ENCODE results near the gene SAMD9L.

SAMD9L gene

DNA sequence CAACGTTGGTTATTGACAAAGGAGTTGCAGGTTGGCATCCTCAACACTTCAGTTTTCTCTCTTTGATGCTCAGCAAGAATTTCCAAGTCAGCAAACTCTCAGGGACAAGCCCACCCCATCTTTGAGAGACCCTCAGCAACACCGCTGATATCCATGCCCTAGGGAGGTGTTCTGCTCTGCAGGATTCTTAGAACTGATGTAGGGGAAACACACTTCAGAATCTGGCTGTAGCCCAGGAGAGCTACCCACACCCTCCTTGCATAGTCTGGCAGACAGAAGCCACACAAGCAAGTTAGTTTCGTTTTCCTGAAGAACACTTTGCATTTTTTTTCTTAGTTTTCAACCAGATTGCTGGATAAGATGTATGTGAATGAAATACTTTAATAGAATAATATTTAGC lies 822 bp downstream of the SAMD9L start:
- no peak for TF ChIP-seq ISL1 (CRISPR knock-in tag; IDR thresholded peaks at IDR 0.05)
- TF ChIP-seq ZC3H10 (CRISPR knock-in tag; IDR thresholded peaks at IDR 0.05), result no peak
- 0 out of 2 replicates have a peak, but pooled peaks have one; percentile 14 for TF ChIP-seq ZFP3 (CRISPR knock-in tag; IDR thresholded peaks at IDR 0.05)
- TF ChIP-seq ZNF70 (CRISPR knock-in tag; IDR thresholded peaks at IDR 0.05), result no peak
- peak; percentile 82 for ATAC-seq

DNA sequence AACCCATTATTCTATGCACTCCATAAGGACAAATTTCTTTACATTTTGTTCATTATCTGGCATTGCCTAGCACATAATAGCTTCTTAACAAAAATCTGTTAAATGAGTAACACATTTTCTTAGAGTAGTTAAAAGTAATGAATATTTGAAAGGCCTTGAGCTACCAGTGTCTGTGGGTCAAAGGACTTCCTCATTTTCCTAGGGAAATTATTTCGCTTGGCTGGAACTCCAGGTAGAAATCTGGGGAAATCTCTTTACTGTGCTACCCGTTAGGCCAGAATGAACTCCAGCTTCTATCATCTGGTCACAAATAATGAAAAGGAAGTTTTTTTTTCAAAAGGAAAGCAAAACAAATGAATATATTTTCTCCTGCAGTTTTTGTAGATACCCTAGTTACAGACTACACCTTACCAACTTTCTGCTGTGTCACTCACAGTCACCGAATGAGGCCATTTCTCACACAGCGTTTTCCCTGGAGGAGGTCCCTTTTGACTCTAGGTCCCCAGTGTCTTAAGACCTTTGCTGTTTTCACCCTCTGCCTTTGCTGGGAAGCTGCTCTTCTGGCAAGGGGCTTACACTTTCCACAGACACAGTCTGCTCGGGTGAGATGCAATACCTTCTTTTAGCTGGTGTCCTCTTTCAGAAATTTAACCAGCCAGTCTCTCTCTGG lies 1.6 kb downstream of the SAMD9L start:
- no peak for TF ChIP-seq ZNF8 (CRISPR knock-in tag; IDR thresholded peaks at IDR 0.05)
- TF ChIP-seq ESRRG (CRISPR knock-in tag; IDR thresholded peaks at IDR 0.05), result no peak
- TF ChIP-seq TOX (CRISPR knock-in tag; IDR thresholded peaks at IDR 0.05; ENCODE audit: borderline replicate concordance), result no peak
- TF ChIP-seq ISL1 (CRISPR knock-in tag; IDR thresholded peaks at IDR 0.05), result no peak
- TF ChIP-seq, protein P1, sequence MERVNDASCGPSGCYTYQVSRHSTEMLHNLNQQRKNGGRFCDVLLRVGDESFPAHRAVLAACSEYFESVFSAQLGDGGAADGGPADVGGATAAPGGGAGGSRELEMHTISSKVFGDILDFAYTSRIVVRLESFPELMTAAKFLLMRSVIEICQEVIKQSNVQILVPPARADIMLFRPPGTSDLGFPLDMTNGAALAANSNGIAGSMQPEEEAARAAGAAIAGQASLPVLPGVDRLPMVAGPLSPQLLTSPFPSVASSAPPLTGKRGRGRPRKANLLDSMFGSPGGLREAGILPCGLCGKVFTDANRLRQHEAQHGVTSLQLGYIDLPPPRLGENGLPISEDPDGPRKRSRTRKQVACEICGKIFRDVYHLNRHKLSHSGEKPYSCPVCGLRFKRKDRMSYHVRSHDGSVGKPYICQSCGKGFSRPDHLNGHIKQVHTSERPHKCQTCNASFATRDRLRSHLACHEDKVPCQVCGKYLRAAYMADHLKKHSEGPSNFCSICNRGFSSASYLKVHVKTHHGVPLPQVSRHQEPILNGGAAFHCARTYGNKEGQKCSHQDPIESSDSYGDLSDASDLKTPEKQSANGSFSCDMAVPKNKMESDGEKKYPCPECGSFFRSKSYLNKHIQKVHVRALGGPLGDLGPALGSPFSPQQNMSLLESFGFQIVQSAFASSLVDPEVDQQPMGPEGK (CRISPR knock-in tag; IDR thresholded peaks at IDR 0.05; ENCODE audit: borderline replicate concordance), result no peak
- TF ChIP-seq, protein P2, sequence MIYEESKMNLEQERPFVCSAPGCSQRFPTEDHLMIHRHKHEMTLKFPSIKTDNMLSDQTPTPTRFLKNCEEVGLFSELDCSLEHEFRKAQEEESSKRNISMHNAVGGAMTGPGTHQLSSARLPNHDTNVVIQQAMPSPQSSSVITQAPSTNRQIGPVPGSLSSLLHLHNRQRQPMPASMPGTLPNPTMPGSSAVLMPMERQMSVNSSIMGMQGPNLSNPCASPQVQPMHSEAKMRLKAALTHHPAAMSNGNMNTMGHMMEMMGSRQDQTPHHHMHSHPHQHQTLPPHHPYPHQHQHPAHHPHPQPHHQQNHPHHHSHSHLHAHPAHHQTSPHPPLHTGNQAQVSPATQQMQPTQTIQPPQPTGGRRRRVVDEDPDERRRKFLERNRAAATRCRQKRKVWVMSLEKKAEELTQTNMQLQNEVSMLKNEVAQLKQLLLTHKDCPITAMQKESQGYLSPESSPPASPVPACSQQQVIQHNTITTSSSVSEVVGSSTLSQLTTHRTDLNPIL (CRISPR knock-in tag; IDR thresholded peaks at IDR 0.05; ENCODE audit: low read depth), result no peak
- TF ChIP-seq SNAI2 (CRISPR knock-in tag; IDR thresholded peaks at IDR 0.05), result no peak
- TF ChIP-seq, protein P3, sequence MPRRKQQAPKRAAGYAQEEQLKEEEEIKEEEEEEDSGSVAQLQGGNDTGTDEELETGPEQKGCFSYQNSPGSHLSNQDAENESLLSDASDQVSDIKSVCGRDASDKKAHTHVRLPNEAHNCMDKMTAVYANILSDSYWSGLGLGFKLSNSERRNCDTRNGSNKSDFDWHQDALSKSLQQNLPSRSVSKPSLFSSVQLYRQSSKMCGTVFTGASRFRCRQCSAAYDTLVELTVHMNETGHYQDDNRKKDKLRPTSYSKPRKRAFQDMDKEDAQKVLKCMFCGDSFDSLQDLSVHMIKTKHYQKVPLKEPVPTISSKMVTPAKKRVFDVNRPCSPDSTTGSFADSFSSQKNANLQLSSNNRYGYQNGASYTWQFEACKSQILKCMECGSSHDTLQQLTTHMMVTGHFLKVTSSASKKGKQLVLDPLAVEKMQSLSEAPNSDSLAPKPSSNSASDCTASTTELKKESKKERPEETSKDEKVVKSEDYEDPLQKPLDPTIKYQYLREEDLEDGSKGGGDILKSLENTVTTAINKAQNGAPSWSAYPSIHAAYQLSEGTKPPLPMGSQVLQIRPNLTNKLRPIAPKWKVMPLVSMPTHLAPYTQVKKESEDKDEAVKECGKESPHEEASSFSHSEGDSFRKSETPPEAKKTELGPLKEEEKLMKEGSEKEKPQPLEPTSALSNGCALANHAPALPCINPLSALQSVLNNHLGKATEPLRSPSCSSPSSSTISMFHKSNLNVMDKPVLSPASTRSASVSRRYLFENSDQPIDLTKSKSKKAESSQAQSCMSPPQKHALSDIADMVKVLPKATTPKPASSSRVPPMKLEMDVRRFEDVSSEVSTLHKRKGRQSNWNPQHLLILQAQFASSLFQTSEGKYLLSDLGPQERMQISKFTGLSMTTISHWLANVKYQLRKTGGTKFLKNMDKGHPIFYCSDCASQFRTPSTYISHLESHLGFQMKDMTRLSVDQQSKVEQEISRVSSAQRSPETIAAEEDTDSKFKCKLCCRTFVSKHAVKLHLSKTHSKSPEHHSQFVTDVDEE (CRISPR knock-in tag; IDR thresholded peaks at IDR 0.05), result no peak
- TF ChIP-seq ZNF70 (CRISPR knock-in tag; IDR thresholded peaks at IDR 0.05), result no peak
- TF ChIP-seq PPARA (CRISPR knock-in tag; IDR thresholded peaks at IDR 0.05; ENCODE audit: borderline replicate concordance), result no peak
- no peak for TF ChIP-seq BACH2 (CRISPR knock-in tag; IDR thresholded peaks at IDR 0.05; ENCODE audit: borderline replicate concordance)
- TF ChIP-seq, protein P4, sequence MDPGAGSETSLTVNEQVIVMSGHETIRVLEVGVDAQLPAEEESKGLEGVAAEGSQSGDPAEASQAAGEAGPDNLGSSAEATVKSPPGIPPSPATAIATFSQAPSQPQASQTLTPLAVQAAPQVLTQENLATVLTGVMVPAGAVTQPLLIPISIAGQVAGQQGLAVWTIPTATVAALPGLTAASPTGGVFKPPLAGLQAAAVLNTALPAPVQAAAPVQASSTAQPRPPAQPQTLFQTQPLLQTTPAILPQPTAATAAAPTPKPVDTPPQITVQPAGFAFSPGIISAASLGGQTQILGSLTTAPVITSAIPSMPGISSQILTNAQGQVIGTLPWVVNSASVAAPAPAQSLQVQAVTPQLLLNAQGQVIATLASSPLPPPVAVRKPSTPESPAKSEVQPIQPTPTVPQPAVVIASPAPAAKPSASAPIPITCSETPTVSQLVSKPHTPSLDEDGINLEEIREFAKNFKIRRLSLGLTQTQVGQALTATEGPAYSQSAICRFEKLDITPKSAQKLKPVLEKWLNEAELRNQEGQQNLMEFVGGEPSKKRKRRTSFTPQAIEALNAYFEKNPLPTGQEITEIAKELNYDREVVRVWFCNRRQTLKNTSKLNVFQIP (CRISPR knock-in tag; IDR thresholded peaks at IDR 0.05; ENCODE audit: borderline replicate concordance, low read depth), result no peak
- no peak for TF ChIP-seq ZFP30 (CRISPR knock-in tag; IDR thresholded peaks at IDR 0.05)
- TF ChIP-seq, protein P5, sequence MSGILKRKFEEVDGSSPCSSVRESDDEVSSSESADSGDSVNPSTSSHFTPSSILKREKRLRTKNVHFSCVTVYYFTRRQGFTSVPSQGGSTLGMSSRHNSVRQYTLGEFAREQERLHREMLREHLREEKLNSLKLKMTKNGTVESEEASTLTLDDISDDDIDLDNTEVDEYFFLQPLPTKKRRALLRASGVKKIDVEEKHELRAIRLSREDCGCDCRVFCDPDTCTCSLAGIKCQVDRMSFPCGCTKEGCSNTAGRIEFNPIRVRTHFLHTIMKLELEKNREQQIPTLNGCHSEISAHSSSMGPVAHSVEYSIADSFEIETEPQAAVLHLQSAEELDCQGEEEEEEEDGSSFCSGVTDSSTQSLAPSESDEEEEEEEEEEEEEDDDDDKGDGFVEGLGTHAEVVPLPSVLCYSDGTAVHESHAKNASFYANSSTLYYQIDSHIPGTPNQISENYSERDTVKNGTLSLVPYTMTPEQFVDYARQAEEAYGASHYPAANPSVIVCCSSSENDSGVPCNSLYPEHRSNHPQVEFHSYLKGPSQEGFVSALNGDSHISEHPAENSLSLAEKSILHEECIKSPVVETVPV (CRISPR knock-in tag; IDR thresholded peaks at IDR 0.05), result no peak
- peak; percentile 41 for ATAC-seq

DNA sequence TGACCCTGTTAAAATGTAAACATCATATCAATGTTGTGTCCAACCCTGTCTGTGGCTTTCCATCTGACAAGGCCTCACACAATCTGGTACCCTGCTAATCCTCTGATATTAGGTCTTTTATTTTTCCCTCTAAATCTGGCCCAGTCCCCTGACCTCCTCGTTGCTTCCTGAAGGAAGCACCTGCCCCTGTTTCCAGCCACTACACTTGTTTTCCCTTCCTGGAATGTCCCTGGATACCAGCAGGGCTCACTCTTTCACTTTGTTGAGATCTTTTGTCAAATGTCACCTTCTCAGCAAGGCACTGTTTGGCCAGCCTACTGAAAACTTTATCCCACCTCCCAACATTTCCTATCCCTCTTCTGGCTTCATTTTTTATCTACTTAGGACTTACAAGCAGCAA lies 2.1 kb downstream of the SAMD9L start:
- TF ChIP-seq ZNF565 (CRISPR knock-in tag; conservative IDR thresholded peaks at IDR 0.05; ENCODE audit: low read depth), result no peak
- no peak for TF ChIP-seq ZNF8 (CRISPR knock-in tag; IDR thresholded peaks at IDR 0.05)
- no peak for TF ChIP-seq RARB (CRISPR knock-in tag; IDR thresholded peaks at IDR 0.05)
- TF ChIP-seq OSR1 (CRISPR knock-in tag; IDR thresholded peaks at IDR 0.05), result no peak
- no peak for TF ChIP-seq BACH2 (CRISPR knock-in tag; IDR thresholded peaks at IDR 0.05; ENCODE audit: borderline replicate concordance)
- TF ChIP-seq ESRRG (CRISPR knock-in tag; IDR thresholded peaks at IDR 0.05), result no peak
- TF ChIP-seq TCF4 (CRISPR knock-in tag; IDR thresholded peaks at IDR 0.05; ENCODE audit: borderline replicate concordance), result no peak
- no peak for TF ChIP-seq ZNF70 (CRISPR knock-in tag; IDR thresholded peaks at IDR 0.05)
- TF ChIP-seq, protein P4 (CRISPR knock-in tag; IDR thresholded peaks at IDR 0.05; ENCODE audit: borderline replicate concordance, low read depth), result no peak
- TF ChIP-seq, protein P3 (CRISPR knock-in tag; IDR thresholded peaks at IDR 0.05), result no peak
- no peak for TF ChIP-seq CSDC2 (CRISPR knock-in tag; IDR thresholded peaks at IDR 0.05)
- TF ChIP-seq SNAI2 (CRISPR knock-in tag; IDR thresholded peaks at IDR 0.05), result no peak
- no peak for TF ChIP-seq PPARA (CRISPR knock-in tag; IDR thresholded peaks at IDR 0.05; ENCODE audit: borderline replicate concordance)
- no peak for TF ChIP-seq ZFP3 (CRISPR knock-in tag; IDR thresholded peaks at IDR 0.05)

More for the DNA sequence above, 2.1 kb downstream of the SAMD9L start:
- no peak for ATAC-seq
